Measurements from ENCODE around the gene TRPC4AP.
"Not testable (repeated sequence)": the region's sequence is repeated elsewhere in the genome, so short reads cannot be mapped to it uniquely, and the experiment has no call there.

TRPC4AP gene

DNA sequence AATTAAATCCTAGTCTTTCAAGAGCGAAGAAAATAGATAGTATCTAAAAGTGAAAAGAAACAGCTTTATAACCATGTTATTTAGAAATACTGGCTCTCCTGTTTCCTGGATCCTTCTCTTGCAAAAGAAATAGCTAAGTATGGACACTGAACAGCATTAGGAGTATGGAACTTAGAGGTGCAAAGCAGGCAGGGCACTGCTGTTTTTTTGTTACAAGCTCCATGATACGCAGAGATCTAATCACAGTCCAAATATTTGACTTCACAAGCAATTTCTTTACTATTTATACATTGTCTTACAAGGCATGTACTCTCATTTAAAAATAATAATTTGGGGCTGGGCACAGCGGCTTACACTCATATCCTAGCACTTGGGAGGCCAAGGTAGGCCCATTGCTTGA, 7.6 kb downstream of the TRPC4AP start:
- no peak for TF ChIP-seq Cebpa-rat (IDR thresholded peaks at IDR 0.05)
- Histone ChIP-seq H4K20me1 (peaks cover 95% of the 10 kb centered on the region), H3K27ac (no peak overlapping the region), H3K36me3 (peaks cover 39% of the 10 kb centered on the region), H3K4me1 (no peaks in the 10 kb centered on the region; the same call in 1 of the 2 replicates), H3K27me3 (no peaks in the 10 kb centered on the region), H3K9ac (no peak overlapping the region), H3K4me2 (no peak overlapping the region), H3K4me3 (no peak overlapping the region), H3K9me3 (no peaks in the 10 kb centered on the region)

DNA sequence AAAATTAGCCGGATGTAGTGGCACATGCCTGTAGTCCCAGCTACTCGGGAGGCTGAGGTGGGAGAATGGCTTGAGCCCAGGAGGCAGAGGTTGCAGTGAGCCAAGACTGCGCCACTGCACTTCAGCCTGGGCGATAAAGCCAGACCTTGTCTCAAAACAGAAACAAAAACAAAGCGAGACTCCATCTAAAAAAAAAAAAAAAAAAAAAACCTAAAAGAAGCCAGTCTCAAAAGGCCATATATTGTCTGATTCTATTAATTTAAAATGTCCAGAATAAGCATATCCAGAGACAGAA, 12.3 kb downstream of the TRPC4AP start:
- not testable (repeated sequence) for H3K9ac ChIP-seq, H3K27ac ChIP-seq, H3K27me3 ChIP-seq, H3K4me1 ChIP-seq, H3K4me3 ChIP-seq, H3K4me2 ChIP-seq
- Histone ChIP-seq H3K9me3 (peaks cover 35% of the 10 kb centered on the region), H4K20me1 (peaks cover 65% of the 10 kb centered on the region), H3K36me3 (peaks cover 49% of the 10 kb centered on the region)

GRCh38 chr20:35079472-35080347, 12.9 kb downstream of the TRPC4AP start:
- no peak for TF ChIP-seq Cebpa-rat (IDR thresholded peaks at IDR 0.05)
- peaks cover 59% of the 10 kb centered on the region for H4K20me1 ChIP-seq
- H3K27me3 ChIP-seq: no peaks in the 10 kb centered on the region
- no peak overlapping the region for H3K9ac ChIP-seq
- no peak overlapping the region for H3K4me3 ChIP-seq
- H3K27ac ChIP-seq: no peak overlapping the region
- H3K9me3 ChIP-seq: peaks cover 36% of the 10 kb centered on the region
- no peak overlapping the region for H3K4me2 ChIP-seq
- H3K36me3 ChIP-seq: peaks cover 53% of the 10 kb centered on the region
- no peaks in the 10 kb centered on the region for H3K4me1 ChIP-seq

DNA sequence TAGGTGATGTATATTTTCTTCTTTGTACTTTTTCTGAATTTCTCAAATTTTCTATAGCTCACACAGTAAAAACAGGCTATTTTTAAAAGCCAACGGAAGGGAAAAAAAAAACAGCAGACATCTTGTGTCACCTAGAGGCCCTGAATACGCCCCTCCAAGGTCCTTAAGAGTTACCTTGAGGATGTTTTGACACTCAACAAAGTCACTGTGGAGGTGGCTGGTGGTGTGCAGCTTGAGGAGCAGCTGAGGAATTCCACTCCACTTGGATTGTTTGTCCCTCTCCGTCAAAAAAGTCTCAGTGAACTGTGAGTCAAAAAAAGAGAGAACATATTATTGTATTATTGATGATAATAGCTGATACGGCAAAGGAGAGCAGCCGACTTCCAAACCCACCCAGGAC, 14.7 kb downstream of the TRPC4AP start:
- Histone ChIP-seq H3K4me1 (no peaks in the 10 kb centered on the region), H4K20me1 (peaks cover 45% of the 10 kb centered on the region), H3K4me2 (no peak overlapping the region), H3K9me3 (peaks cover 50% of the 10 kb centered on the region), H3K27me3 (no peaks in the 10 kb centered on the region), H3K36me3 (peaks cover 59% of the 10 kb centered on the region), H3K9ac (no peak overlapping the region), H3K4me3 (no peak overlapping the region), H3K27ac (no peak overlapping the region)
- TF ChIP-seq Cebpa-rat (IDR thresholded peaks at IDR 0.05): no peak

DNA sequence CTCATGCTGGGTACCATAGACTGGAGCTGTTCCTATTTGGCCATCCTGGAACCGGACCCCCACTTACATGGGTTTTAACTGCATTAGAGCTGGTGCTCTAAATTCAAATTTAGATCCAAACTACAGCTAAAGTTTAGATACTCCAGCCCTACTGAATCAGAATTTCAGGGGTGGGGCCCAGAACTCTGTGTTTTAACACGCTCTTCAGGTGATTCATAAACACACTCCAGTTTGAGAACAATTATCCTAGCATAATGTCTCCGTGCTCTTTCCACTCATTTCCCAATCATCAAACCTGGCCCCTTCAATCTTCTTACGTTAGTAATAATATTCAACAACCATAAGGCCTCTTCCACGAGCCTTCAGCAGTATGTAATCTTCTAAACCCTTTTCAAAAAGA, 15.3 kb downstream of the TRPC4AP start:
- Histone ChIP-seq H3K27me3 (no peaks in the 10 kb centered on the region), H3K4me1 (no peaks in the 10 kb centered on the region), H3K4me3 (no peak overlapping the region), H3K9ac (no peak overlapping the region), H3K27ac (no peak overlapping the region), H3K36me3 (peaks cover 64% of the 10 kb centered on the region), H4K20me1 (peaks cover 40% of the 10 kb centered on the region), H3K9me3 (peaks cover 56% of the 10 kb centered on the region), H3K4me2 (no peak overlapping the region)
- TF ChIP-seq Cebpa-rat (IDR thresholded peaks at IDR 0.05): no peak

- not testable (repeated sequence) for H3K4me1 ChIP-seq, H3K4me2 ChIP-seq, H3K4me3 ChIP-seq, H3K9ac ChIP-seq, H3K27me3 ChIP-seq, H3K27ac ChIP-seq
- Histone ChIP-seq H3K36me3 (peaks cover 61% of the 10 kb centered on the region), H3K9me3 (peaks cover 39% of the 10 kb centered on the region), H4K20me1 (peaks cover 44% of the 10 kb centered on the region)
Observed at GRCh38 chr20:35071436-35072153, 21.0 kb downstream of the TRPC4AP start.

- no peak overlapping the region for H3K9ac ChIP-seq
- 0 out of 2 replicates have a peak, but pooled peaks cover 3% of the 10 kb centered on the region for H3K9me3 ChIP-seq
- no peak overlapping the region for H3K27ac ChIP-seq
- TF ChIP-seq Cebpa-rat (IDR thresholded peaks at IDR 0.05): no peak
- H3K27me3 ChIP-seq: no peaks in the 10 kb centered on the region
- H3K4me2 ChIP-seq: no peak overlapping the region
- H3K4me1 ChIP-seq: no peaks in the 10 kb centered on the region
- H3K4me3 ChIP-seq: no peak overlapping the region
- H3K36me3 ChIP-seq: peaks cover 79% of the 10 kb centered on the region
- H4K20me1 ChIP-seq: peaks cover 97% of the 10 kb centered on the region
Observed at GRCh38 chr20:35066194-35066593, 26.4 kb downstream of the TRPC4AP start.

DNA sequence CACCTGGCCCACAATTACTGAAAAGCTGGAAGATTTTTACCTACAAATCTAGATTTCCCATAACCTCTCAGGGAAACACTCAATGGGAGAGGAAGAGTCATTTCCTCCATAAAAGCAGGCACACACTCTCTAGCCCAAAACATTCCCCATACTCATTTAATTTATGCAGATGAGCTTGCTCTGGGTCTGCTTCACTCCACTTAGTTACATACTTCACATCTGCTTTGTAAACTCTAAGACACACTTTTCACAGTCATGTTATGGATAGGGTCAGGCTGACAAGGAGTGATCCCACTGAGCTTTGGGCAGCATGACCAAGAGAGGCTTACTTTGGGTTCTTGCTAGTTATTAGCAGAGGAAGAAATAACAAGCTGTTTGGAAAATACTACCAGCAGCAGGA, 27.4 kb downstream of the TRPC4AP start:
- peaks cover 12% of the 10 kb centered on the region; the same call in 1 of the 2 replicates for H3K9me3 ChIP-seq
- H4K20me1 ChIP-seq: peaks cover 99% of the 10 kb centered on the region
- no peak overlapping the region for H3K27ac ChIP-seq
- H3K4me3 ChIP-seq: no peak overlapping the region
- H3K4me2 ChIP-seq: no peak overlapping the region
- peaks cover 89% of the 10 kb centered on the region for H3K36me3 ChIP-seq
- H3K4me1 ChIP-seq: no peaks in the 10 kb centered on the region
- H3K27me3 ChIP-seq: no peaks in the 10 kb centered on the region
- no peak for TF ChIP-seq Cebpa-rat (IDR thresholded peaks at IDR 0.05)
- H3K9ac ChIP-seq: no peak overlapping the region

DNA sequence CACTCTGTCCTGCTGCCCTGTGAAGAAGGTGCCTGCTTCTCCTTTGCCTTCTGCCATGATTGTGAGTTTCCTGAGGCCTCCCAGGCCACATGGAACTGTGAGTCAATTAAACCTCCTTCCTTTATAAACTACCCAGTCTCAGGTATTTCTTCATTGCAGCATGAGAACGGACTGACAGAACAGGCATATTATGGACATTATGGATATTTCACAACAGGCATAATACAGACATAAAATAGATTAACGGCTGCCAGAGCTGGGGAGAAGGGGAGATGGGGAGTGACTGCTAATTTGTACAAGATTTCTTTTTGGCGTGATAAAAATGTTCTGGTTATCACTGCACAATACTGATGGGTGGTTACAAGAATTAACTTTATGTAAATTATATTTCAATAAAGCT, 29.4 kb downstream of the TRPC4AP start:
- Histone ChIP-seq H3K4me3 (no peak overlapping the region), H3K4me2 (no peak overlapping the region), H3K4me1 (no peaks in the 10 kb centered on the region), H3K27ac (no peak overlapping the region), H4K20me1 (peaks cover 99% of the 10 kb centered on the region), H3K9me3 (peaks cover 13% of the 10 kb centered on the region; the same call in 1 of the 2 replicates), H3K36me3 (peaks cover 84% of the 10 kb centered on the region), H3K9ac (no peak overlapping the region), H3K27me3 (no peaks in the 10 kb centered on the region)
- no peak for TF ChIP-seq Cebpa-rat (IDR thresholded peaks at IDR 0.05)

DNA sequence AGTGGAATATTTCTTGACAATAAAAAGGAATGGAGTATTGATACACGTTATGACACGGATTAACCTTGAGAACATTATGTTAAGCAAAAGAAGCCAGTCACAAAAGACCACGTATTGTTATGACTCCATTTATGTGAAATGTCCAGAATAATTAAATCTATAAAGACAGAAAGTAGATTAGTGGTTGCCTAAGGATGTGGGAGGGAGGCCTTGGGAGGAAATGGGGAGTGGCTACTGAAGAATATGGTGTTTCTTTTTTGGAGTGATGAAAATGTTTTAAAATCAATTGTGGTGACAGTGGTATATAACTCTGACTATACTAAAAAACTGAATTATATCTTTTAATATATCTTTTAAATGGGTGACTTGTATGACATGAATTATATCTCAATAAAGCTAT, 30.1 kb downstream of the TRPC4AP start:
- Histone ChIP-seq H3K4me3 (no peak overlapping the region), H3K9ac (no peak overlapping the region), H3K27ac (no peak overlapping the region), H3K4me1 (no peaks in the 10 kb centered on the region), H3K9me3 (peaks cover 13% of the 10 kb centered on the region; the same call in 1 of the 2 replicates), H3K27me3 (no peaks in the 10 kb centered on the region), H3K4me2 (no peak overlapping the region), H3K36me3 (peaks cover 79% of the 10 kb centered on the region), H4K20me1 (peaks cover 99% of the 10 kb centered on the region)
- no peak for TF ChIP-seq Cebpa-rat (IDR thresholded peaks at IDR 0.05)

Data from BLaER1 (cell line).